Measurements from ENCODE around the gene CST3.
"Not testable (repeated sequence)": the region's sequence is repeated elsewhere in the genome, so short reads cannot be mapped to it uniquely, and the experiment has no call there.

The CST3 gene, protein sequence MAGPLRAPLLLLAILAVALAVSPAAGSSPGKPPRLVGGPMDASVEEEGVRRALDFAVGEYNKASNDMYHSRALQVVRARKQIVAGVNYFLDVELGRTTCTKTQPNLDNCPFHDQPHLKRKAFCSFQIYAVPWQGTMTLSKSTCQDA

DNA sequence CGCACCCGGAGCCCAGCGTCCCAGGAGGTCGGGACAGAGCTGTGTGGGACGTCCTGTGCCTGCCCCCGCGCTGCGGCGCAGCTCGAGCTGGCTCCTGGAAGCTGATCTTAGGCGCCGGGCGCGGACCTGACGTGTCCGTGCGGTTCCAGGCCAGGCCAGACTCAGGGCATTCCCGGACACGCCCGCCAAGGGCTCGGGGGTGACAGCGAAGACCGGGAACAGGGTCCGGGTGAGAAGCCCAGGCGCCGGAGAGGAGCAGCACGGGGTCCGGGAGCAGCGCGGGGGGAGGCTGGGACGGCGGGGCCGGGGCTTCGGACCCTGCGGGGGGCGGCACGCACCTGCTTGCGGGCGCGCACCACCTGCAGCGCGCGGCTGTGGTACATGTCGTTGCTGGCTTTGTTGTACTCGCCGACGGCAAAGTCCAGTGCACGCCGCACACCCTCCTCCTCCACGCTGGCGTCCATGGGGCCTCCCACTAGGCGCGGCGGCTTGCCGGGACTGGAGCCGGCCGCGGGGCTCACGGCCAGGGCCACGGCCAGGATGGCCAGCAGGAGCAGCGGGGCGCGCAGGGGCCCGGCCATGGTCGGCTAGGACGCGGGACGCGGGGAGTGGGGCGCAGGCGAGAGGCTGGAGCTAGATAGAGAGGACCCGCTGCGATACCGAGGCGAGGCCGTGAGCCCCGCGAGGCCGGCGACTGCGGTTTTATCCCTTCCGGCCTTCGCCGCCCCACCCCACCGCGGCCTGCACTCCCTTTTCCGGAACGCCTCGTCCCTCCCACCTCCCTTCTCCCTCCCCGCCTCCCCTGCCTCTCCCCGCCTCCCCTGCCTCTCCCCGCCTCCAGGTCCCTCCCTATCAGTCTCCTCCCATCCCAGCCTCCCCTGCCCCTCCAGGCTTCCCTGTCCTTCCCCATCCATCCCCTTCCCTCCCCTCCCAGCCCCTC lies at the start of gene CST3:
Gene CST3, minus strand, starts transcription at position 674 of the 940 bp plus-strand sequence. Its CDS starts 93 bp downstream, at position 581.
- DNase-seq, result peak in 1 of 2 experiments; percentile 18

DNA sequence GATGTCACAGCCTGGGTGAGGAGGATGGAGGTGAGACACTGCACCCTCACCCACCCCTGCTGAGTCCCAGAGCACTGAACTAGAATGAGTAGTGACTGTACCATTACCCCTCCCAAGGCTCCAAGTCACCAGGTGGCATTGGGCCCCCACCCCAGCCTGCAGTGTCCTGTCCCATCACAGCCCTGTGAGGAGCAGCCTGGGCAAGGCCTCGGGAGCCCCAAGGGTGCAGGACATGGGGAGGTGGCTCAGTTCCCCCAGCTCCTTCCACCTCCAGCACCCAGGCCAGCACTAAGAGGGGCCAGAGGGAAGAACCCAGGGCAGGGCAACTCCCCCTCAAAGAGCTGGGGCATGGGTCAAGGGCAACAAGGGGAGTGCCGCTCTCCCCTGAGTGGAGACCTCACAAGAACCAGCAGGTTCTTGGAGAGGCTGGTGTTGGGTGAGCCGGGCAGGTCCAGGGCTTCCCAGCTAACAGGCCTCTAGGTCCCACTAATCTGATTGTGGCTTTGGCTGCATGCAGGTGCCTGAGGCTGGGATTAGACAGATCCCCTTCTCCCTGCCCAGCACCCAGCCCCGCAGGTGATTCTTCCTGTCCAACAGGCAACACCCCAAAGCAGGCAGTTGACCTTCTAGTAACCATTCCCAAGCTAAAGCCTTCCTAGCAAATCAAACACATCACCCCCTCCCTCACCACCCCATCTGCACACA lies 48.4 kb upstream of the CST3 start:
- no peak for DNase-seq

- not testable (repeated sequence) for DNase-seq
These were observed 47.8 kb upstream of the CST3 start for GRCh38 chr20:23685529-23685896.

- DNase-seq, result no peak
These were observed 46.5 kb upstream of the CST3 start for GRCh38 chr20:23684261-23684660.

GRCh38 chr20:23683807-23684206 lies 46.1 kb upstream of the CST3 start:
- no peak for DNase-seq

- no peak for DNase-seq
These were observed 45.5 kb upstream of the CST3 start for GRCh38 chr20:23683281-23683680.

DNA sequence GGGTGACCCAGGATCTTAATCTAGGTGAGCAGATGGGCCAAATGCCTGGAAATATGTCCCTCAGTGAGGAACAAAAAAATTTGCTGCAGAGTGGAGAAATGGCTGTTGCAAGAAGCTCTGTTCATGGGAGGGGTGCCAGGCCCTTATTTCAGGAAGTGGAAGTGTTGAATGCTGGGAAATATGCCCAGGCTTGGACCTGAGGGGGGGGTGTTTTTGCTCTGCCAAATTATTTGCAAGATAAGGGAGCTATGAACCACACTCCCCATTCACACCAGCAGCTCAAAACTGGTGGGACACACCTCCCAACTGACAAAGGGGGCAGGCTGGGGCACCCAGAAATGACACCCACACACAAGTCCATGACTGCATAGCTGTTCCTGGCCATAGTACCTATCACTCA lies 42.4 kb upstream of the CST3 start:
- no peak for DNase-seq

GRCh38 chr20:23679133-23680092 lies 41.7 kb upstream of the CST3 start:
- no peak for DNase-seq

DNA sequence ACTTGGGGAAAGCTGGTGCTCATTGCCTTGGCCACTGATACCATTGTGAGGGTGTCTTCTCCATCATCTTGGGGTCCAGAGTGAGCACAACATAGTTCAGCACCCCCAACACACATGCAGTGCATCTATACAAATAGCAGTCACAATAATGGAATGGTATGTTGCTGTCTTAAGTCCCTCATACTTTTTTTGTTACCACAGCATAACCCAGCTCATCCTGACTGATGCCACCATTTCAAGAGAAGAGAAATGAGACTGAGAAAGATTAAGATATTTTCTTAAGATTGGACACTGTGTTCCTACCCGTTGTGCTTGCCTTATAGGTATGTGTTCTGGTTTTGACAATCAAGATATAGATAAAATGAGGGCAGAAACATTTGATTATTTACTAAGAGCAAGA lies 35.5 kb upstream of the CST3 start:
- DNase-seq, result no peak

GRCh38 chr20:23672158-23672557 lies 34.4 kb upstream of the CST3 start:
- no peak for DNase-seq

DNA sequence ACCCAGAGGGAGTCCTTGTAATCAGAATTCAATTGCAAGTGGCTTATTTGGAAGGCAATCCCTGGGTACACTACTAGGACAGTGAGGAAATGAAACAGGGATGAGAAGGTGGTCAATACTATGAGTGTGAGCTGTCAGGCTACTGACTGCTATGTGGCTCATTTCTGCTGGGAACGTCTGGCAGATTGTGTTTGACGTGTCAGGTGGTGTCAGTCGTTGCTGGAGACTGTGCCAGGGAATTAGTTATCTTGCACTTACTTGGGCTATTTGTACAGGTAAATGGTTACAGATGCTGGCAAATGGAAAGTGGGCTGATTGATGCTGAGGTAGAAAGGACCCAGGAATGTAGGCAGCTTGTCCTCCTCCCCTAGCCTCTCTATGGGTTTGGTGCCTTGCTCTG lies 33.7 kb upstream of the CST3 start:
- DNase-seq, result no peak

DNA sequence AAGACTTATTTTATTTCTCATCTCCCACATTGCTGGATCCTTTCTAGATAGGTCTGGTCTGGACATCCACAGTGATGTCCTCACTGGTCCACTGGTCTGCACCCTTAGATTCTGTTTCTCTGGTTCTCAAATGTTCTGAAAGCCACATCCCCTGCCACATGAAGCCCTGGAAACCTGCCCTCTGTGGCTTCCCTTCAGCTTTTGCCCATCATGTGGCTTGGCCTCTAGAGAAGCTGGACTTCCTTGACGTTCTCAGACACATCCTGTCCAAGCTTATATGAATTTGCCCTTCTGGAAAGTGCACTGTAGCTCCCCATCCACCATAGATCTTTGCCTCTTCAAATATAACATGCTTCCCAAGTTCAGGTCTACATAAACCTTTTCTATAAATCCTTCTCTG lies 32.6 kb upstream of the CST3 start:
- no peak for DNase-seq

DNA sequence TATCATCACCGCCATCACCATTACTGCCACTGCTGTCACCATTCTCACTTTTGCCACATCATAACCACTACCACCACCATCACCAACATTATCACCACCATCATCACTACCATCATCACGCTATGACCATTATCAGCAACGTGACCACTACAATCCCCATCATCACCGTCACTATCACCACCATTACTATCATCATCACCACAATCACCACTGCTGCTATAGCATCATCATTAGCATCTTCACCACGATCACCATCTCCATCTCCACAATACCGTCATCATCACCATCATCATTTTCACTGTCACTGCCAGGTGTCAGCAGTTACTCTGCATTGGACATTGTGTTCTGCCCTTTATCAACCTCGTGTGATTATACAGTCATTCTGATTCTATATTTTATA lies 32.1 kb upstream of the CST3 start:
- DNase-seq, result no peak

DNA sequence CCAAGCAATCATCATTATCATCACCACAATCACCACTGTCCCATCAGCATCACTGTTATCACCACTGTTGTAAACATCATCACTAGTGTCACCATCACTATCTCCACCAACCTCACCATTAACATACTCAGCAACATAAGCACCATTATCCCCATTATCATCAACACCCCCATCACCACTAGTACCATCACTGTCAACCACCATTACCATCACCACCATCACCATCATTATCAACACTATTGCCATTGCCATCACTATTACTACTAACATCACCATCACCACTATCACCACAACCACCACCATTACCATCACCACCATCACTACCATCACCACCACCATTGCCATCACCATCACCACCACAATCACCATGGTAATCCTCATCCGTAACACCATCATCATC lies 31.6 kb upstream of the CST3 start:
- no peak for DNase-seq

- DNase-seq, result peak; percentile 50 to 66
These were observed 30.8 kb upstream of the CST3 start for GRCh38 chr20:23668477-23668951.

GRCh38 chr20:23667666-23668065 lies 29.9 kb upstream of the CST3 start:
- no peak for DNase-seq

DNA sequence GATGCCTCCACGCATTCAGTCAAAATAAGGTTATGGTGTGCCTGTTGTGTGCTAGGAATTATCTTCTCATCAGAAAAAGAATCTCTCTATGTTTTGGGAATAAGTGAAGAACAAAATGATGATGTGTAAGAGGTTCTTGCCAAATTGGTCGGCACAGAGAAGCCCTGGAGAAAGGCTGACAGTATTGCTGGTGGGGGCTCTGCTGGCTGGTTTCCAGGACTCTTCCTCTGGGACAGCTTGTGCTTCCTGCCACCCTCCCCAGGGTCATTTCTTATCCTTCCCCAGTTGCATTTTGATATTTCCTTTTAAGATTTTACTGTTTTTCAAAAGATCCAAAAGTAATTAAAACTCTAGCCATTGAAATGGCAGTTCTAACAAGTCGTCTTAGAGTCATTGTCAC lies 28.9 kb upstream of the CST3 start:
- no peak for DNase-seq

GRCh38 chr20:23666189-23666588 lies 28.4 kb upstream of the CST3 start:
- DNase-seq, result no peak

GRCh38 chr20:23664954-23665353 lies 27.2 kb upstream of the CST3 start:
- DNase-seq, result no peak

GRCh38 chr20:23664046-23664445 lies 26.3 kb upstream of the CST3 start:
- DNase-seq, result not testable (repeated sequence)

DNA sequence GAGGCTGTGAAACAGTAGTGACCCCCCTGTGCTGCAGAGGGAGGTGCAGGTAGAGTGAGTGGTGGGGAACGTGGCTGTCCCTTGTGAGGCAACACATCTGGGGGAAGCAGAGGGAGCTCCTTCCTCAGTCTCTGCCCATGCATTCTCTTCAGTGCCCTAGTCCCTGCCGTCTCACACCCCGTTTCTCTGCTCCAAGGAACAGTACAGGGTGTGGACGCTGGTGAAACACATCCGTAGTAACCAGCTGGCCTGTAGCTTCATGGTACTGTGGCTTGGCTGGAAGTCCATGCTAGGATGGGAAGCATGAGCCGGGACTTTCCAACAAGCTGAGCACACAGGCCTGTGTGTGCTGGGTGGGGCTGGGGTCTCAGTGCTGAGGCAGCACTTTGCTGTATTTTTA lies 25.4 kb upstream of the CST3 start:
- no peak for DNase-seq

- no peak for DNase-seq
These were observed 24.6 kb upstream of the CST3 start for GRCh38 chr20:23662276-23662870.
